Fibroblast of pulmonary artery (primary cell): ENCODE measurements around the gene RYR3.

Experiments used
- DNase-seq: peaks from one replicate; pipeline ENCODE4 v3.0.0-alpha.2; 2010; ENCODE audit warnings: low read depth
- H3K4me3 ChIP-seq: replicated peaks from 2 replicates; pipeline ENCODE4 v1.5.1; 2011; ENCODE audit warnings: low read depth, mild to moderate bottlenecking, control low read depth, low read length, moderate library complexity
- CTCF ChIP-seq: IDR thresholded peaks from 2 replicates; pipeline ENCODE4 v1.5.1; 2011; ENCODE audit warnings: mild to moderate bottlenecking, control low read depth, low read length, inconsistent platforms; ENCODE audit errors: missing control alignments

The RYR3 gene

GRCh38 chr15:33545866-33546265, 235.1 kb downstream of the RYR3 start:
- no peak for DNase-seq
- TF ChIP-seq CTCF: no peak

GRCh38 chr15:33547876-33548275, 237.1 kb downstream of the RYR3 start:
- peak; percentile 55 for DNase-seq
- TF ChIP-seq CTCF: no peak
- H3K4me3 ChIP-seq: no peak overlapping the region

More at GRCh38 chr15:33545866-33546265, 235.1 kb downstream of the RYR3 start:
- no peak overlapping the region for H3K4me3 ChIP-seq

DNA sequence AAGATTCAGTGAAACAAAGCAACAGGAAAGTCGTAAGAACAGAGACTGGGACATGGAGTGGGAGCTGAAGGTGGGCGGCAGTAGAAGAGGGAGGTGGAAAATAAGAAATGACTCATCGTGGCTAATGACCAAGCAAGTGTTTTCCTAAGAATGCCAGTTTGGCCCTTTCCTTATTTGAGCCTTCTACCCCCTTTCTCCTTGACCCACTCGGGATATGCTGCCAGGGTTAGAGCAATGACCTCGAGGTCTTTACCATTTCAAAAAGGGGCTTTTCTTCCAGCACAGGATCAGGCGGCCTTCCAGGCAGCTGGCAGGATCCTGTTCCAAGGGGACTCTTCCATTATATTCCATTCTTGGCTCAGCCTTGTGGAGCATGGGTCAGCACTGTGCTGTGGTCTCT, 241.1 kb downstream of the RYR3 start:
- no peak for DNase-seq
- H3K4me3 ChIP-seq: no peak overlapping the region
- TF ChIP-seq CTCF: no peak

GRCh38 chr15:33553157-33553556, 242.4 kb downstream of the RYR3 start:
- no peak overlapping the region for H3K4me3 ChIP-seq
- DNase-seq: no peak
- TF ChIP-seq CTCF: no peak

DNA sequence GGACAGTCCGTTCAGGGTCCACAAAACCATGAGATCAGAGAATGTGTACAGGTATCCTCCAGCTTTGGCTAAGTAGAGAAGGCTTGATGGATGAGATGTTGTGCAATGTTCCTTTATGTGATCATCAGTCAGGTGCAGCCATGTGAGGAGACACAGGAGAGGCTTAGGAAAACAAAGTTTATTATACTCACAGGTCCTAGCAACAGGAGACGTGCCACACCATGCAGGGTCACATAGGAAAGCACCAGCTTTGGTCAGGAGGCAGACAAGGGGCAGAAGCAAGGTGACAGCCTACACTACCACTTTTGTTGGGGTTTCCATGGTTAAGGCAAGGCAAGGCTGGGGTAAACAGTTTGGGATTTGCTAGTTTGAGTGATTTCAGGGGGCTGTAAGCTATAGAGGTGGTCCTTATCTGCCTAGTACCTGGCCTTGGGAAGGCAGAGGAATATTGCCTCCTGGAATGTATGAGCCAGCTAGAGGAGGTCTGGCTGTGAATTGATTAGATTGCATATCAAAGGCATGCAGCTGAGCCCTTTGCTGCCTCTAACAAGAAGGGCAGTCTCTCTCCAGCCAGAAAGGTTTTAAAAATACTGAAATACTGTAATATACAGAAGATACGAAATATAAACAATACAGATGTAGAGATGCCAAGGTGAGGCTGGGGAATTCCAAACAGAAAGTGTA, 248.6 kb downstream of the RYR3 start:
- H3K4me3 ChIP-seq: no peak overlapping the region
- TF ChIP-seq CTCF: no peak
- DNase-seq: no peak

- no peak for TF ChIP-seq CTCF
- H3K4me3 ChIP-seq: no peak overlapping the region
- no peak for DNase-seq
These were observed 250.6 kb downstream of the RYR3 start for GRCh38 chr15:33561407-33561806.

GRCh38 chr15:33561967-33562366, 251.2 kb downstream of the RYR3 start:
- H3K4me3 ChIP-seq: no peak overlapping the region
- no peak for TF ChIP-seq CTCF
- DNase-seq: no peak
